Activated T-helper 17 cell treated with anti-CD3 and anti-CD28 coated beads, Interleukin-2, amount 50 U/mL, for 72 hours (primary cell): ENCODE data around the gene GRIA3. TPM values are rescaled to one million over a fixed set of nuclear protein-coding genes. Genes with fewer than 3 reads are reported as not detected.
"Not testable (repeated sequence)": the region's sequence is repeated elsewhere in the genome, so short reads cannot be mapped to it uniquely, and the experiment has no call there.

Experiments used
- ATAC-seq: fragments of 150-1000 bp; cut with Tn5 transposase; replicated peaks from 2 replicates; pipeline ENCODE4 v1.10.0; 2021; ENCODE audit warnings: mild to moderate bottlenecking, moderate library complexity
- H3K27ac Mint-ChIP-seq: one replicate; pipeline ENCODE4 v1.8.0; 2022; ENCODE audit warnings: mixed read lengths
- H3K27me3 Mint-ChIP-seq: one replicate; pipeline ENCODE4 v1.8.0; 2022; ENCODE audit warnings: mixed read lengths
- H3K36me3 Mint-ChIP-seq: one replicate; pipeline ENCODE4 v1.8.0; 2022; ENCODE audit warnings: low read depth, mild to moderate bottlenecking, mixed read lengths
- H3K4me1 Mint-ChIP-seq: one replicate; pipeline ENCODE4 v1.8.0; 2022; ENCODE audit warnings: mixed read lengths
- H3K4me3 Mint-ChIP-seq: one replicate; pipeline ENCODE4 v1.8.0; 2022; ENCODE audit warnings: mild to moderate bottlenecking, mixed read lengths
- H3K9me3 Mint-ChIP-seq: one replicate; pipeline ENCODE4 v1.8.0; 2022; ENCODE audit warnings: mixed read lengths
- total RNA-seq, 2 donors: library from RNA; stranded (reverse); gene quantifications; one replicate each; pipeline ENCODE4 v1.2.3, GENCODE V29; 2022

The GRIA3 gene
- total RNA-seq, 2 donors from 2014 or later = not detected

- no peaks in the 10 kb centered on the region for H3K9me3 Mint-ChIP-seq
- H3K4me1 Mint-ChIP-seq = no peaks in the 10 kb centered on the region
- no peak overlapping the region for H3K4me3 Mint-ChIP-seq
- no peaks in the 10 kb centered on the region for H3K36me3 Mint-ChIP-seq
- no peak overlapping the region for H3K27ac Mint-ChIP-seq
- ATAC-seq = no peak
- H3K27me3 Mint-ChIP-seq = peaks cover 3% of the 10 kb centered on the region
These were observed 146.3 kb downstream of the GRIA3 start for GRCh38 chrX:123330229-123330942.

GRCh38 chrX:123331349-123331748 is 147.3 kb downstream of the GRIA3 start:
- Mint-ChIP-seq H3K9me3 (no peaks in the 10 kb centered on the region), H3K4me1 (no peaks in the 10 kb centered on the region), H3K4me3 (no peak overlapping the region), H3K27me3 (peaks cover 2% of the 10 kb centered on the region), H3K36me3 (no peaks in the 10 kb centered on the region), H3K27ac (no peak overlapping the region)
- ATAC-seq = no peak

- H3K4me3 Mint-ChIP-seq = no peak overlapping the region
- no peaks in the 10 kb centered on the region for H3K9me3 Mint-ChIP-seq
- H3K27me3 Mint-ChIP-seq = no peaks in the 10 kb centered on the region
- no peak overlapping the region for H3K27ac Mint-ChIP-seq
- H3K36me3 Mint-ChIP-seq = no peaks in the 10 kb centered on the region
- no peak for ATAC-seq
- no peaks in the 10 kb centered on the region for H3K4me1 Mint-ChIP-seq
These were observed 147.8 kb downstream of the GRIA3 start for GRCh38 chrX:123331859-123332258.

GRCh38 chrX:123336666-123337065 is 152.6 kb downstream of the GRIA3 start:
- H3K27ac Mint-ChIP-seq = no peak overlapping the region
- no peak overlapping the region for H3K4me3 Mint-ChIP-seq
- no peaks in the 10 kb centered on the region for H3K4me1 Mint-ChIP-seq
- no peaks in the 10 kb centered on the region for H3K27me3 Mint-ChIP-seq
- H3K36me3 Mint-ChIP-seq = no peaks in the 10 kb centered on the region
- no peak for ATAC-seq
- no peaks in the 10 kb centered on the region for H3K9me3 Mint-ChIP-seq

GRCh38 chrX:123337886-123338639 is 154.0 kb downstream of the GRIA3 start:
- Mint-ChIP-seq H3K4me3 (no peak overlapping the region), H3K4me1 (no peaks in the 10 kb centered on the region), H3K27me3 (no peaks in the 10 kb centered on the region), H3K36me3 (no peaks in the 10 kb centered on the region), H3K27ac (no peak overlapping the region), H3K9me3 (no peaks in the 10 kb centered on the region)
- ATAC-seq = no peak

- Mint-ChIP-seq H3K27me3 (no peaks in the 10 kb centered on the region), H3K4me1 (no peaks in the 10 kb centered on the region), H3K9me3 (no peaks in the 10 kb centered on the region), H3K36me3 (no peaks in the 10 kb centered on the region), H3K4me3 (no peak overlapping the region), H3K27ac (no peak overlapping the region)
- peak; percentile 74 for ATAC-seq
These were observed 155.3 kb downstream of the GRIA3 start for GRCh38 chrX:123339221-123339905.

GRCh38 chrX:123340696-123341095 is 156.6 kb downstream of the GRIA3 start:
- Mint-ChIP-seq H3K9me3 (no peaks in the 10 kb centered on the region), H3K4me1 (no peaks in the 10 kb centered on the region), H3K27ac (no peak overlapping the region), H3K4me3 (no peak overlapping the region), H3K36me3 (no peaks in the 10 kb centered on the region), H3K27me3 (no peaks in the 10 kb centered on the region)
- no peak for ATAC-seq

GRCh38 chrX:123348468-123348867 is 164.4 kb downstream of the GRIA3 start:
- no peaks in the 10 kb centered on the region for H3K4me1 Mint-ChIP-seq
- ATAC-seq = no peak
- H3K27ac Mint-ChIP-seq = no peak overlapping the region
- H3K4me3 Mint-ChIP-seq = no peak overlapping the region
- no peaks in the 10 kb centered on the region for H3K27me3 Mint-ChIP-seq
- no peaks in the 10 kb centered on the region for H3K36me3 Mint-ChIP-seq
- H3K9me3 Mint-ChIP-seq = no peaks in the 10 kb centered on the region

GRCh38 chrX:123350226-123350625 is 166.1 kb downstream of the GRIA3 start:
- no peak overlapping the region for H3K27ac Mint-ChIP-seq
- no peak overlapping the region for H3K4me3 Mint-ChIP-seq
- H3K4me1 Mint-ChIP-seq = no peaks in the 10 kb centered on the region
- H3K36me3 Mint-ChIP-seq = no peaks in the 10 kb centered on the region
- no peaks in the 10 kb centered on the region for H3K27me3 Mint-ChIP-seq
- no peaks in the 10 kb centered on the region for H3K9me3 Mint-ChIP-seq
- ATAC-seq = no peak

GRCh38 chrX:123357941-123358340 is 173.9 kb downstream of the GRIA3 start:
- no peak overlapping the region for H3K27ac Mint-ChIP-seq
- no peaks in the 10 kb centered on the region for H3K36me3 Mint-ChIP-seq
- H3K4me1 Mint-ChIP-seq = no peaks in the 10 kb centered on the region
- H3K27me3 Mint-ChIP-seq = peaks cover 5% of the 10 kb centered on the region
- ATAC-seq = no peak
- H3K9me3 Mint-ChIP-seq = peaks cover 3% of the 10 kb centered on the region
- no peak overlapping the region for H3K4me3 Mint-ChIP-seq

GRCh38 chrX:123358457-123358856 is 174.4 kb downstream of the GRIA3 start:
- Mint-ChIP-seq H3K27me3 (peaks cover 5% of the 10 kb centered on the region), H3K4me1 (no peaks in the 10 kb centered on the region), H3K27ac (no peak overlapping the region), H3K4me3 (no peak overlapping the region), H3K9me3 (peaks cover 3% of the 10 kb centered on the region), H3K36me3 (no peaks in the 10 kb centered on the region)
- ATAC-seq = no peak

GRCh38 chrX:123361371-123361770 is 177.3 kb downstream of the GRIA3 start:
- ATAC-seq = no peak
- Mint-ChIP-seq H3K36me3 (no peaks in the 10 kb centered on the region), H3K27ac (no peak overlapping the region), H3K9me3 (peaks cover 3% of the 10 kb centered on the region), H3K4me1 (no peaks in the 10 kb centered on the region), H3K4me3 (no peak overlapping the region), H3K27me3 (peaks cover 8% of the 10 kb centered on the region)

- not testable (repeated sequence) for H3K27ac Mint-ChIP-seq, H3K27me3 Mint-ChIP-seq, H3K4me3 Mint-ChIP-seq, H3K36me3 Mint-ChIP-seq, H3K4me1 Mint-ChIP-seq, ATAC-seq
- peaks cover 14% of the 10 kb centered on the region for H3K9me3 Mint-ChIP-seq
These were observed 202.1 kb downstream of the GRIA3 start for GRCh38 chrX:123386196-123386595.

GRCh38 chrX:123392921-123393320 is 208.8 kb downstream of the GRIA3 start:
- Mint-ChIP-seq H3K27ac (no peak overlapping the region), H3K36me3 (no peaks in the 10 kb centered on the region), H3K27me3 (no peaks in the 10 kb centered on the region), H3K4me1 (no peaks in the 10 kb centered on the region), H3K4me3 (no peak overlapping the region), H3K9me3 (peaks cover 15% of the 10 kb centered on the region)
- no peak for ATAC-seq

GRCh38 chrX:123399709-123400108 is 215.6 kb downstream of the GRIA3 start:
- ATAC-seq = no peak
- no peaks in the 10 kb centered on the region for H3K36me3 Mint-ChIP-seq
- H3K9me3 Mint-ChIP-seq = no peaks in the 10 kb centered on the region
- no peaks in the 10 kb centered on the region for H3K4me1 Mint-ChIP-seq
- no peak overlapping the region for H3K27ac Mint-ChIP-seq
- no peak overlapping the region for H3K4me3 Mint-ChIP-seq
- no peaks in the 10 kb centered on the region for H3K27me3 Mint-ChIP-seq
